Measurements from ENCODE around the gene TRMT11. TPM values are rescaled to one million over a fixed set of nuclear protein-coding genes. Genes with fewer than 3 reads are reported as not detected.
"Not testable (repeated sequence)": the region's sequence is repeated elsewhere in the genome, so short reads cannot be mapped to it uniquely, and the experiment has no call there.

TRMT11 gene
- total RNA-seq, 4 donors from 2014 or later = 27.6 to 45.3 (median 36.4) TPM

GRCh38 chr6:126054802-126055201, 68.5 kb downstream of the TRMT11 start:
- 91% methylated on average over 4 of the region's 4 CpGs for WGBS, 2 donors
- no peak for TF ChIP-seq CTCF (IDR thresholded peaks at IDR 0.05)
- no peak for TF ChIP-seq POLR2A (IDR thresholded peaks at IDR 0.05)
- Histone ChIP-seq H3K9me3 (no peaks in the 10 kb centered on the region), H3K4me1 (no peaks in the 10 kb centered on the region), H3K36me3 (no peaks in the 10 kb centered on the region), H3K4me3 (replicated peaks in 1 of 3) (no peak overlapping the region), H3K27ac (no peak overlapping the region), H3K27me3 (no peaks in the 10 kb centered on the region)
- intact Hi-C loops (cut with DNase I) = no loop called here
- DNase-seq = no peak

GRCh38 chr6:126055449-126055848, 69.1 kb downstream of the TRMT11 start:
- intact Hi-C loops (cut with DNase I) = no loop called here
- TF ChIP-seq CTCF (IDR thresholded peaks at IDR 0.05) (no peak), POLR2A (IDR thresholded peaks at IDR 0.05) (no peak)
- H3K27me3 ChIP-seq = no peaks in the 10 kb centered on the region
- no peaks in the 10 kb centered on the region for H3K9me3 ChIP-seq
- H3K4me1 ChIP-seq = no peaks in the 10 kb centered on the region
- H3K27ac ChIP-seq = no peak overlapping the region
- 85 to 90% methylated on average over 4 of the region's 4 CpGs for WGBS, 2 donors
- H3K4me3 ChIP-seq (replicated peaks in 1 of 3) = no peak overlapping the region
- no peak for DNase-seq
- no peaks in the 10 kb centered on the region for H3K36me3 ChIP-seq

- Histone ChIP-seq H3K4me3 (replicated peaks in 1 of 3) (no peak overlapping the region), H3K27ac (no peak overlapping the region), H3K36me3 (no peaks in the 10 kb centered on the region), H3K9me3 (no peaks in the 10 kb centered on the region), H3K27me3 (no peaks in the 10 kb centered on the region), H3K4me1 (no peaks in the 10 kb centered on the region)
- intact Hi-C loops (cut with DNase I) = no loop called here
- no peak for DNase-seq
- WGBS, 2 donors = 96 to 97% methylated on average over 5 of the region's 5 CpGs
- TF ChIP-seq POLR2A (IDR thresholded peaks at IDR 0.05) (no peak), CTCF (IDR thresholded peaks at IDR 0.05) (no peak)
Observed at GRCh38 chr6:126056355-126057004, 70.1 kb downstream of the TRMT11 start.

GRCh38 chr6:126058085-126058484, 71.7 kb downstream of the TRMT11 start:
- H3K27me3 ChIP-seq; H3K4me1 ChIP-seq; intact Hi-C loops (cut with DNase I); H3K4me3 ChIP-seq (replicated peaks in 1 of 3); H3K27ac ChIP-seq; H3K36me3 ChIP-seq; H3K9me3 ChIP-seq; DNase-seq: not testable (repeated sequence)
- WGBS, 2 donors = 95 to 97% methylated on average over 3 of the region's 3 CpGs

- intact Hi-C loops (cut with DNase I) = no loop called here
- DNase-seq = no peak
- TF ChIP-seq CTCF (IDR thresholded peaks at IDR 0.05) (no peak), POLR2A (IDR thresholded peaks at IDR 0.05) (no peak)
- Histone ChIP-seq H3K4me3 (replicated peaks in 1 of 3) (no peak overlapping the region), H3K36me3 (no peaks in the 10 kb centered on the region), H3K27me3 (no peaks in the 10 kb centered on the region), H3K27ac (no peak overlapping the region), H3K9me3 (no peaks in the 10 kb centered on the region), H3K4me1 (no peaks in the 10 kb centered on the region)
- WGBS, 2 donors = 84 to 88% methylated on average over 5 of the region's 5 CpGs
Observed at GRCh38 chr6:126060400-126060799, 74.1 kb downstream of the TRMT11 start.

Measured in thyroid gland (tissue), 4 donors.